Measurements from ENCODE around the gene SORCS2.

DNA sequence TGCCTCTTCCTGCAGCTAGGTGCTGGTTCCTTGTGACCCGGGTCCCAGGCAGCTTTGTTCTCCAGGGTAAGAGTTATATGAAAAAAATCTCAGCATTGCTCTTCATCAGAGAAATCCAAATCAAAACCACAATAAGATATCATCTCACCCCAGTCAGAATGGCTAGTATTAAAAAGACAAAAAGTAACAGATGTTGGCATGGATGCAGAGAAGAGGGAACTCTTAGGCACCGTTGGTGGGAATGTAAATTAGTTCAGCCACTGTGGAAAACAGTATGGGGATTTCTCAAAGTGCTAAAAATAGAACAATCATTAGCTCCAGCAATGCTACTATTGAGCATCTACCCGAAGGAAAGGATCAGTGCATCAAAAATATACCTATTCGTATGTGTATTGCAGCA lies 61.5 kb downstream of the SORCS2 start:
- TF ChIP-seq CTCF (IDR thresholded peaks at IDR 0.05; ENCODE audit: borderline replicate concordance, extremely low read depth, low read length, poor library complexity, severe bottlenecking) (no peak), EZH2 (IDR thresholded peaks at IDR 0.05; ENCODE audit: borderline replicate concordance, low read depth, low read length, severe bottlenecking) (no peak)
